ENCODE data around the gene ITM2C.

- TF ChIP-seq, protein P1, sequence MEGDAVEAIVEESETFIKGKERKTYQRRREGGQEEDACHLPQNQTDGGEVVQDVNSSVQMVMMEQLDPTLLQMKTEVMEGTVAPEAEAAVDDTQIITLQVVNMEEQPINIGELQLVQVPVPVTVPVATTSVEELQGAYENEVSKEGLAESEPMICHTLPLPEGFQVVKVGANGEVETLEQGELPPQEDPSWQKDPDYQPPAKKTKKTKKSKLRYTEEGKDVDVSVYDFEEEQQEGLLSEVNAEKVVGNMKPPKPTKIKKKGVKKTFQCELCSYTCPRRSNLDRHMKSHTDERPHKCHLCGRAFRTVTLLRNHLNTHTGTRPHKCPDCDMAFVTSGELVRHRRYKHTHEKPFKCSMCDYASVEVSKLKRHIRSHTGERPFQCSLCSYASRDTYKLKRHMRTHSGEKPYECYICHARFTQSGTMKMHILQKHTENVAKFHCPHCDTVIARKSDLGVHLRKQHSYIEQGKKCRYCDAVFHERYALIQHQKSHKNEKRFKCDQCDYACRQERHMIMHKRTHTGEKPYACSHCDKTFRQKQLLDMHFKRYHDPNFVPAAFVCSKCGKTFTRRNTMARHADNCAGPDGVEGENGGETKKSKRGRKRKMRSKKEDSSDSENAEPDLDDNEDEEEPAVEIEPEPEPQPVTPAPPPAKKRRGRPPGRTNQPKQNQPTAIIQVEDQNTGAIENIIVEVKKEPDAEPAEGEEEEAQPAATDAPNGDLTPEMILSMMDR (IDR thresholded peaks at IDR 0.05; ENCODE audit: insufficient read depth, low read length, poor library complexity, severe bottlenecking): no peak
- no peak for TF ChIP-seq EZH2phosphoT487 (conservative IDR thresholded peaks at IDR 0.05; ENCODE audit: low read length)
Measured at GRCh38 chr2:230879271-230879882, 14.6 kb downstream of the ITM2C start.
